Endodermal cell (in vitro differentiated cells): Measurements from ENCODE around the gene TCEAL4. TPM values are rescaled to one million over a fixed set of nuclear protein-coding genes. Genes with fewer than 3 reads are reported as not detected.

Source experiments
- DNase-seq: peaks from one replicate; pipeline ENCODE4 v3.0.0-alpha.2; 2017
- H3K27ac ChIP-seq: 2 replicates; pipeline ENCODE4 v1.5.1; 2013; ENCODE audit warnings: mild to moderate bottlenecking, low read depth, low read length, moderate library complexity
- H3K27me3 ChIP-seq: 2 replicates; pipeline ENCODE4 v1.6.1; 2013; ENCODE audit warnings: mild to moderate bottlenecking, low read length, moderate library complexity; ENCODE audit not compliant: insufficient read depth, control insufficient read depth, poor library complexity, severe bottlenecking
- H3K36me3 ChIP-seq: 2 replicates; pipeline ENCODE4 v1.7.0; 2013; ENCODE audit warnings: mild to moderate bottlenecking, low read length, moderate library complexity; ENCODE audit not compliant: control insufficient read depth, insufficient read depth
- H3K4me1 ChIP-seq: one replicate; pipeline ENCODE4 v1.7.0; 2013; ENCODE audit warnings: low read length; ENCODE audit not compliant: control insufficient read depth, insufficient read depth
- H3K4me3 ChIP-seq: 2 replicates; pipeline ENCODE4 v1.5.1; 2013; ENCODE audit warnings: mild to moderate bottlenecking, low read length, moderate library complexity
- H3K9ac ChIP-seq: 2 replicates; pipeline ENCODE4 v1.6.1; 2013; ENCODE audit warnings: mild to moderate bottlenecking, low read length, moderate library complexity; ENCODE audit not compliant: poor library complexity, severe bottlenecking; ENCODE audit errors: extremely low read depth
- H3K9me3 ChIP-seq: 2 replicates; pipeline ENCODE4 v1.6.1; 2013; ENCODE audit warnings: mild to moderate bottlenecking, low read length, moderate library complexity; ENCODE audit not compliant: control insufficient read depth
- H3K27ac Mint-ChIP-seq: 2 replicates; pipeline ENCODE4 v1.8.0; 2020; ENCODE audit warnings: mixed read lengths
- H3K27me3 Mint-ChIP-seq: 2 replicates; pipeline ENCODE4 v1.8.0; 2021; ENCODE audit warnings: mild to moderate bottlenecking, mixed read lengths; ENCODE audit not compliant: insufficient read depth
- H3K36me3 Mint-ChIP-seq: 2 replicates; pipeline ENCODE4 v1.8.0; 2020; ENCODE audit warnings: low read depth, mixed read lengths
- H3K4me1 Mint-ChIP-seq: 2 replicates; pipeline ENCODE4 v1.8.0; 2020; ENCODE audit warnings: mixed read lengths
- H3K4me3 Mint-ChIP-seq: 2 replicates; pipeline ENCODE4 v1.8.0; 2020; ENCODE audit warnings: mild to moderate bottlenecking, moderate library complexity, mixed read lengths
- H3K9me3 Mint-ChIP-seq: 2 replicates; pipeline ENCODE4 v1.8.0; 2020; ENCODE audit warnings: mild to moderate bottlenecking, mixed read lengths
- WGBS, 2 experiments: methylation state at CpG; one replicate each; pipeline versions ENCODE4 v1.1.5 to v1.1.7; 2013; ENCODE audit warnings: missing lambda C conversion rate in 2 of 2, mixed read lengths in 1 of 2; ENCODE audit not compliant: insufficient coverage in 1 of 2, insufficient read length in 1 of 2; 5-methylcytosine and 5-hydroxymethylcytosine counted together
- total RNA-seq, 2 donors: library from RNA; stranded (reverse); fragmentation: NEBNext Ultra II Directional in 1 of 2; extraction: Animal tissue kit (Norgen Biotek cat#: 25700) in 1 of 2; gene quantifications; 2 replicates in 1 of 2; 3 replicates in 1 of 2; pipeline ENCODE4 v1.2.1, GENCODE V29; 2021
- TF ChIP-seq, protein P1 (sequence below): fragments of 200-600 bp; sonication (generic); conservative IDR thresholded peaks from 2 replicates; pipeline ENCODE4 v1.5.0; 2021; ENCODE audit warnings: antibody characterized with exemption, mild to moderate bottlenecking

TCEAL4 gene
- total RNA-seq, 2 donors from 2014 or later: 72.7 to 88.8 TPM

DNA sequence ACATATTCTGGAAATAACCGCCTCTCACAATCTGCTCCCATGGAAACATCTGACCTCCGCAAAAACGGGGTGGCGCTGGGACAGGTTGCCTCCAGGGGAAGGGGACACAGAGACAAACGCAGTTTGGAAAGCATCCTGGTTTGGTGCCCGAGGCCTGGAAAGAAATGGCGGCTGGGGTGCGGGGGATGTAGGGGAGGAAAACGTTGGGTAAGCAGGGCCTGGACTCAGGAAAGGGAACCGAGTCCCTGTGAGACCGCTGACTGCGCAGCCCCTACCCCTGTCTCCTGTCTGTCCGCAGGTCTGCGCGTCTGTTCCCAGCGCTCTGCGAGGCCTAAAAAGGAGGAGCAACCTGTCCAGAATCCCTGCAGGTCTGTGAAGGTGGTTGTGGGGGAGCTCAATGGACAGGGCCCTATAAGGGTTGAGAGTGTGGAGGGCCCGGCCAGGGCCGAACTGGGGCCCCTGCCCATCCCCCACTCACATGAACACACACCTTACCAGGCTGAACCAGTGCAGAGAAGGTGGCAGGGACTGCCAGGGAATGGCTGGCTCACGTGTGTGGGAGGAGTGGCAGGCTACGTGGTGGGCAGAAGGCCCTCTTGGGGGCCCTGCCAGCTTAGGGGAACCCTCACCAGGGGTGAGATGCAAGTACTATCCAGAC, 23.1 kb downstream of the TCEAL4 start:
- Histone ChIP-seq H3K9ac (no peak overlapping the region), H3K27me3 (peaks cover 17% of the 10 kb centered on the region), H3K9me3 (no peaks in the 10 kb centered on the region), H3K27ac (no peak overlapping the region), H3K36me3 (no peaks in the 10 kb centered on the region), H3K4me1 (no peaks in the 10 kb centered on the region), H3K4me3 (peak overlapping the region; percentile 76)
- peaks cover 22% of the 10 kb centered on the region for H3K27me3 Mint-ChIP-seq
- DNase-seq: peak; percentile 67
- WGBS, 2 experiments: 12 to 100% methylated on average over 2 to 17 of the region's 21 CpGs
- H3K9me3 Mint-ChIP-seq: no peaks in the 10 kb centered on the region
- peak overlapping the region; percentile 78 for H3K4me3 Mint-ChIP-seq
- H3K27ac Mint-ChIP-seq: peak overlapping the region; percentile 41
- TF ChIP-seq, protein P1, sequence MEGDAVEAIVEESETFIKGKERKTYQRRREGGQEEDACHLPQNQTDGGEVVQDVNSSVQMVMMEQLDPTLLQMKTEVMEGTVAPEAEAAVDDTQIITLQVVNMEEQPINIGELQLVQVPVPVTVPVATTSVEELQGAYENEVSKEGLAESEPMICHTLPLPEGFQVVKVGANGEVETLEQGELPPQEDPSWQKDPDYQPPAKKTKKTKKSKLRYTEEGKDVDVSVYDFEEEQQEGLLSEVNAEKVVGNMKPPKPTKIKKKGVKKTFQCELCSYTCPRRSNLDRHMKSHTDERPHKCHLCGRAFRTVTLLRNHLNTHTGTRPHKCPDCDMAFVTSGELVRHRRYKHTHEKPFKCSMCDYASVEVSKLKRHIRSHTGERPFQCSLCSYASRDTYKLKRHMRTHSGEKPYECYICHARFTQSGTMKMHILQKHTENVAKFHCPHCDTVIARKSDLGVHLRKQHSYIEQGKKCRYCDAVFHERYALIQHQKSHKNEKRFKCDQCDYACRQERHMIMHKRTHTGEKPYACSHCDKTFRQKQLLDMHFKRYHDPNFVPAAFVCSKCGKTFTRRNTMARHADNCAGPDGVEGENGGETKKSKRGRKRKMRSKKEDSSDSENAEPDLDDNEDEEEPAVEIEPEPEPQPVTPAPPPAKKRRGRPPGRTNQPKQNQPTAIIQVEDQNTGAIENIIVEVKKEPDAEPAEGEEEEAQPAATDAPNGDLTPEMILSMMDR: no peak
- peaks cover 3% of the 10 kb centered on the region for H3K4me1 Mint-ChIP-seq
- H3K36me3 Mint-ChIP-seq: peaks cover 3% of the 10 kb centered on the region

GRCh38 chrX:103610282-103610681, 25.0 kb downstream of the TCEAL4 start:
- no peak overlapping the region for H3K27ac ChIP-seq
- H3K4me1 ChIP-seq: no peaks in the 10 kb centered on the region
- WGBS, 2 experiments: no CpG with 5 or more reads among the region's 1 CpG
- no peak overlapping the region for H3K27ac Mint-ChIP-seq
- H3K4me3 ChIP-seq: no peak overlapping the region
- H3K27me3 ChIP-seq: peaks cover 17% of the 10 kb centered on the region
- H3K36me3 ChIP-seq: no peaks in the 10 kb centered on the region
- no peaks in the 10 kb centered on the region for H3K9me3 ChIP-seq
- H3K27me3 Mint-ChIP-seq: peaks cover 22% of the 10 kb centered on the region
- H3K9ac ChIP-seq: no peak overlapping the region
- DNase-seq: no peak
- peaks cover 6% of the 10 kb centered on the region for H3K4me1 Mint-ChIP-seq
- TF ChIP-seq, protein P1: no peak
- peaks cover 3% of the 10 kb centered on the region for H3K36me3 Mint-ChIP-seq
- H3K9me3 Mint-ChIP-seq: no peaks in the 10 kb centered on the region
- H3K4me3 Mint-ChIP-seq: no peak overlapping the region

DNA sequence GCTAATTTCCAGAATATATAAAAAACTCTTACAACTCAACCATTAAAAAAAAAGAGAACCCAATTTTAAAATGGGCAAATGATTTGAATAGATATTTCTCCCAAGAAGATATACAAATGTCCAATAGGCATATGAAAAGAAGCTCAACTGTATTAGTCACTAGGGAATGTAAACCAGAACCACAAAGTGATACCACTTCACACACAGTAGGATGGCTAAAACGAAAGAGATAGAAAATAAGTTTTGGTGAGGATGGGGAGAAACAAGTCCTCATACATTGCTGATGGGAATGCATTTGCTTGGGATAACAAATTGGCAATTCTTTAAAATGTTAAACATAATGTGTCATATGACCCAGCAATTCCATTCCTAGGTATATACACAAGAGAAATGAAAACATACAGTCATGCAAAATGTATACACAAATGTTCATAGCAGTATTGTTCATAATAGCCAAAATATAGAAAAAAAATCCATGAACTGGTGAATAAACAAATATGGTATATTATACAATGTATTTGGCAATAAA, 28.1 kb downstream of the TCEAL4 start:
- no peak overlapping the region for H3K4me3 Mint-ChIP-seq
- peaks cover 5% of the 10 kb centered on the region for H3K36me3 Mint-ChIP-seq

More for the DNA sequence above, 28.1 kb downstream of the TCEAL4 start:
- TF ChIP-seq, protein P1: no peak
- peaks cover 15% of the 10 kb centered on the region for H3K4me1 Mint-ChIP-seq
- DNase-seq: no peak
- Histone ChIP-seq H3K9ac (no peak overlapping the region), H3K36me3 (no peaks in the 10 kb centered on the region), H3K4me3 (no peak overlapping the region), H3K27ac (no peak overlapping the region), H3K9me3 (no peaks in the 10 kb centered on the region), H3K4me1 (no peaks in the 10 kb centered on the region), H3K27me3 (no peaks in the 10 kb centered on the region)
- no peak overlapping the region for H3K27ac Mint-ChIP-seq
- peaks cover 4% of the 10 kb centered on the region for H3K27me3 Mint-ChIP-seq
- WGBS, 2 experiments: 100% methylated on average over 1 of the region's 1 CpG; no CpG with 5 or more reads in 1 of the 2 experiments
- peaks cover 4% of the 10 kb centered on the region for H3K9me3 Mint-ChIP-seq
